H7 (cell line): ENCODE data around the gene TBC1D26. TPM values are rescaled to one million over a fixed set of nuclear protein-coding genes. Genes with fewer than 3 reads are reported as not detected.
"Not testable (repeated sequence)": the region's sequence is repeated elsewhere in the genome, so short reads cannot be mapped to it uniquely, and the experiment has no call there.

ENCODE experiments used
- DNase-seq: peaks from one replicate; pipeline ENCODE4 v3.0.0; 2012
- H3K27me3 ChIP-seq: 2 replicates; pipeline ENCODE4 v1.6.0; 2011; ENCODE audit warnings: mild to moderate bottlenecking, low read length; ENCODE audit not compliant: control insufficient read depth, insufficient read depth
- H3K36me3 ChIP-seq: replicated peaks from 2 replicates; pipeline ENCODE4 v1.5.1; 2011; ENCODE audit warnings: low read length; ENCODE audit not compliant: control insufficient read depth, insufficient read depth
- H3K4me3 ChIP-seq: 2 replicates; pipeline ENCODE4 v1.5.1; 2011; ENCODE audit warnings: low read depth, mild to moderate bottlenecking, control low read depth, low read length, moderate library complexity; ENCODE audit not compliant: insufficient read depth
- total RNA-seq: library from RNA; depleted of rRNA; stranded (reverse); fragments of >200 nt; shearing (Covaris generic); gene quantifications from 2 replicates; pipeline ENCODE4 v1.2.3, GENCODE V29; 2014; rRNA removed

The TBC1D26 gene
- total RNA-seq, result 3.8 and 7.7 TPM in 2 replicates

DNA sequence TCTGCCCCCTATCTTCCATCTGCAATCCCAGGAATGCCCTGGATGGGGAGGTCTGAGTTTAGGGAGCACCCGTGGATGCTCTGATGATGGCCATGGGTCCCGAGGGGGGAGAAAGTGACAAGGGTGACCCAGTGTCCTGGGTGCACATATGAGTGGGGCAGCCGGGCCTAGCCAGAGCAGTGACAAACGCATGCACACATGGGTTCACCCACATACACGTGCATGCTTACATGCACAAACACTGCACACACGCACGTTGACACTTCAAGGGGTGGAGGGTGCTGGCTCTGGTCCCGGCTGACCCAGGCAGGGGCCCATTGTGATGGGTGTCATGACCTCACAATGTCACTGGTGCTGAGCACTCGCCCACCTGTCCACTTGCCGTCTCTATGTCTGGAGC lies at the start of gene TBC1D26:
TSS of gene TBC1D26 (plus strand) at position 384 of the 400 bp plus-strand sequence. CDS start 3,066 bp downstream, outside the sequence.
- not testable (repeated sequence) for H3K4me3 ChIP-seq, H3K36me3 ChIP-seq, H3K27me3 ChIP-seq, DNase-seq

DNA sequence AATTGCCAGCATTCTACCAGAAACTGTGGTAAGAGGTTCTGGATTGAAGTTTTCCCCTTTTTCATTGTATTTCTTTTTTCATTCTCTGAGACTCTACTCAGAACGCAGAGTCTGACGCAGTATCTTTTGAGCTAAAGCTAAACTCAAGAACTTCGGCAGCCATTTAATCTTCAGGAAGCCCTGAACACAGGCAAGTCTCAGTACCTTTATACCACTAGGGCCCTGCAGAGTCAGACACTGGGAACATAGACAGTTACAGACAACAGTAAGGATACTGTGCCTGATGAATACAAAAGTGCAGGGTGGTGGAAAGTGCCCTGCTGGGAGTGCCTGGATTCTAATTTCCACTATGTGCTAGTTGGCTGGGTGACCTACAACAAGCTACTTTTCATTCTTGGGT lies 48.9 kb upstream of the TBC1D26 start:
- H3K4me3 ChIP-seq, DNase-seq, H3K27me3 ChIP-seq, H3K36me3 ChIP-seq: not testable (repeated sequence)

DNA sequence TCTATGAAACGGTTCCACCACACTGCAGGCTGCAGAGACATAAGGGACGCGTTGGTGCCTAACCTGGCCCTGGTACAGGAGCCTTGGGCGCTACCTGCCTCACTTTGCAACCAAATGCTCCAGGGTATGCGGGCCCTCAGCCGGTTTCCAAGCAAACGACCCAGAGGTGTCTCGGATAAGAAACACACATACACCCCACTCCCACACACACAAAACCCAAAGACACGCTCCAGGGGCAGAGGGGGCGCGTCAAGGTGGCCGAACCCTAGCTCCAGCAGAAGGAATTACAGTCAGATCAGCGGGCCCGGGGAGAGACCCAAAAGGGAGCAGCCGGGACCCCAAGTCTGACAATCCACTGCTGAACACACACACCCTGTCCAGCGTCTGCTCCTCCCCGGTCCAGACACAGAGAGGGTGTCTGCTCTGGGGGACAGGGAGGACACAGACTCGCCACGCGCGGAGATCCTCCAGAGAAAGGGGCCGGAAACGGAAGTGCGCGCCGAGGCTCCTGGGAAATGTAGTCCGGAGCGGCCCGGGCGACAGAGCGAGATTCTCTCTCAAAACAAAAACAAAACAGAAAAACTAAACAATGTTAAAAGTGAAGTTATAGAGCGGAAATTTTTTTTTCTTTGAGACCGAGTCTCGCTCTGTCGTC lies 48.1 kb upstream of the TBC1D26 start, which contains the start of gene TRIM16:
TSS of gene TRIM16 (minus strand) at position 488 of the 655 bp plus-strand sequence. CDS start 32,702 bp downstream, outside the sequence.
- H3K36me3 ChIP-seq, H3K27me3 ChIP-seq: not testable (repeated sequence)
- DNase-seq, result peak; percentile 47
- H3K4me3 ChIP-seq, result peak within 1 kb of the TSS; percentile 57

DNA sequence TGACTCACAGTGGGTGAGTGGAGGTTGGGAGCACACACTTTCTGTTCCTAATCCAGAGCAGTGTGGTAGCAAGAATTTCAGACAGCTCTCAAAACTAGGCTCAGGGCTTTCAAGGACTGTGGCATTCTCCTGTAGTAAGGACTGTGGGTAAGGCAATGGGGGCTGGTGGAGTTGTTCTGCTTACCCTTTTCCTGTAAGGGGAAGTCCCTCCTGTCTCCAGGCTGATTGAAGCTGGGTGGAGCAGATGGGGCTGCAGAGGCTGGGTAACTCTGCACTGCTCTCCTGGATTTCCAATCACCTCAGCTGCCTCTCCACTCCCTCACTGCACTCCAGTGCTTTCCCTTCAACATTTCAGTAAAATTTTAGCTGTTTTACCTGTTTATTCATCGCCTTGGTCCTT lies 44.6 kb upstream of the TBC1D26 start:
- not testable (repeated sequence) for H3K36me3 ChIP-seq, H3K27me3 ChIP-seq, H3K4me3 ChIP-seq, DNase-seq

DNA sequence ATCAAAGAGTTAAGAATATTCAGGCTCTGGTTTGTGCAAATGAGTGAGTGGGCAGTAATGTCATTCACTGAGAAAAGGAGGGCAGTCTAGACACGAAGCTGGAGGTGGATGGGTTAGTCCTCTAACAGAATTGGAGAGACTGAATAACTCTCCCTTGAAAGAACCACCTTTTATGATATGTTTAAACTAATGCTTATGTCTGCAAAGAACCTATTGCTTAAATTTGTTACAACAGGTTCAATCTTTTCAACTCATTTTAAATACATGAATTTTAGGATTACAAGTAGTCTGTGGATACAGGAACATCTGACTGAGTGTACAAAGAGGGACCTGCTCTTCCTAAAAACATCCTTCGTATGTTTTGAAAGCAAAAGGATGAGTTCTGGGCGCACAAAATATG lies 33.1 kb upstream of the TBC1D26 start:
- peak overlapping the region; percentile 24 for H3K4me3 ChIP-seq
- H3K36me3 ChIP-seq, DNase-seq, H3K27me3 ChIP-seq: not testable (repeated sequence)

DNA sequence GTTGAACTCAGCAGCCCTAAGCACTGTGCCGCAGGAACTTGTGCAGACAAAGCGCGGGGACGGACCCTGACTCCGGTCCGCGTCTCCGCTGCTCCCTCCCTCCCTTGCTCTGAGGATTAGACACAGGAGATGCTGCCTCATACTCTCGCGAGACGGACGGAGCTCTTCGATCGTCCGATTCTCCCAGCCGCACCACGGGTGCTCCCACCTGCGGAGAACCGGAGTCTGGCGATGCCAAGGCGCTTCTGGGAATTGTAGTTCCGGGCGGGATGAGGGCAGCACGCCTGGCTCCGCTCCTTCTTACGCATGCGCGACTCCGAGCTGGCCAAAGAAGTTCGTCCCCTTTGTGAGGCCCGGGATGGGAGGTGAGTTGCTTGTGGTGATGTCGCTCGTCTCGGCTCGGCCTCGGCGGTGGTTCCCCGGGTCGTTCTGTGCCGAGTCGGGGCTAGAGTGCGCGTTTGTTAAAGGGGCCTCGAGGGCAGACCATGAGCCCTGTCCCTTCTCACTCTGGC lies 32.6 kb upstream of the TBC1D26 start, which contains the start of gene ZNF286A:
TSS of gene ZNF286A (plus strand) at position 340 of the 512 bp plus-strand sequence. CDS start 578 bp downstream, outside the sequence.
- DNase-seq, result peak; percentile 95
- H3K27me3 ChIP-seq, H3K36me3 ChIP-seq: not testable (repeated sequence)
- H3K4me3 ChIP-seq, result peak within 1 kb of the TSS; percentile 56

DNA sequence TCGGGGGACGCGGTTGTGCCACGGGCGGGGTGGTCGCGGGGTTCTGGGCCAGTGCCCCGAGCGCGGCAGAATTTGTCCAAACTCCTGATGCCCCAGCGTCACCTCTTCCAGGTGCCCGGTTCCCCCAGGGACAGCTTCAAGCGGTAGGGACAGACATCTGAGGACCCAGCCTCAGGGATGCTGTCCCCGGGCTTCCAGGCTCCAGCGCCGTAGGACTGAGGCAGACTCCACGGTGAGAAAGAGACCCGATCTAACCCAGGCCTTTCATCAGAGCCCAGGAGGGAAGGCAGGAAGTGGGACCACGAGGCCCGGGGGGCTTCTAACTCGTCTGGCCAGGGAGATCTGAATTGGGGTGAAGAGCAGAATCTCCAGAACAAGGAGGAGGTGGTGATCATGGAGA lies 32.1 kb upstream of the TBC1D26 start:
- H3K4me3 ChIP-seq, result peak overlapping the region; percentile 56
- DNase-seq, H3K36me3 ChIP-seq, H3K27me3 ChIP-seq: not testable (repeated sequence)

DNA sequence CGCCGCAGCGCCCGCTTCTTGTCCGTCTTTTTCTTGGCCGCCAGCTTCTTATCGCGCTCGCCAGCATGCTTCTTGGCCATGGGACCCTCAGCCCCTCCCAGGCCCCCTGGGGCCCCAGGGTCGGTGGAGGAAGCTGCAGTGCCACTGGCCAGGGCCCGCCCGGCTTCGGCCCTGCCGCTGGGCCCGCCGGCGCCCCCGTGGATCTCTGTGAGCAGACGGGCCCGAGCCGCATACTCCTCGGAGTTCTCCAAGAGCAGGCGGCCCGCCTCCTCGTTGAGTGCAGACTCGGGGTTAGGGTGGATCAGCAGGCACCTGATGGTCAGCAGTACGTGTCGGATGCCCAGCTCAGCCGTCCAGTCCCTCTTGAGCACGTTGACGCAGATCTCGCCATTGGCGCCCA lies 27.8 kb upstream of the TBC1D26 start:
- DNase-seq, H3K4me3 ChIP-seq, H3K27me3 ChIP-seq: not testable (repeated sequence)
- peaks cover 21% of the 10 kb centered on the region for H3K36me3 ChIP-seq

DNA sequence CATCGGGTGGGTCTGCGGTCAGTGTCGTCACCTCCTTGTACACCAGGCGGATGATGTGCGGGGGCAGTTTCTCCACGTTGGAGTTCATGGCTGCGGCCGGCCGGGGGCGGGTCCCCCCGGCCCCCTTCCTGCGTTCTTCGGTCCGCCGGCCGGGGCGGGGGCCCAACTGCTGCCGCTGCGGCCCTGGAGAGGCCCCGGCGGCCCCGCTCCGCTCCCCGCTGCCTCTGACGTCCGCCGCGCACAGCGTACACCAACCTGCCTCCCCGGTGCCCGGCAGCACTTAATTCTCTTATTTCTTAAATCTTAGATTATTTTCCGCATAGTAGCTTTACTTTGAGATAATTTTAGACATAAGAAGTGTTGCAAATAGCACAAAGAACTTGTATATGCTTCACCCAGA lies 27.3 kb upstream of the TBC1D26 start:
- peaks cover 21% of the 10 kb centered on the region for H3K36me3 ChIP-seq
- H3K27me3 ChIP-seq, H3K4me3 ChIP-seq: not testable (repeated sequence)
- DNase-seq, result peak; percentile 15

DNA sequence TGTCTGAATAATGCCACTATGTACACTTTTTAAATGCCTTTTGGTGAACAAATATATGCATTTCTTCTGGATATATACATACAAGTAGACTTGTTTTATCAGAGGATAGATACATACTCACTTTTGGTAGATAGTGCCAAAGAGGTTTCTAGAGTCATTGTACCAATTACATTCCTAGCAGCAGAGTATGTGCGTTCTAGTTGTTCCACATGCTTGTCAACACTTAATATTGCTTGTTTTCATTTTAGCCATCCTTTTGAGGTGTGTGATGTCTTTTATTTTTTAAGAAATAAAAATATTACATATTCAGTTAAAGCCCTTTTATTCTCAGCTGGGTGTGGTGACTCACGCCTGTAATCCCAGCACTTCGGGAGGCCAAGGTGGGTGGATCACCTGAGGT lies 23.2 kb upstream of the TBC1D26 start:
- DNase-seq, H3K27me3 ChIP-seq, H3K4me3 ChIP-seq: not testable (repeated sequence)
- peaks cover 19% of the 10 kb centered on the region for H3K36me3 ChIP-seq

DNA sequence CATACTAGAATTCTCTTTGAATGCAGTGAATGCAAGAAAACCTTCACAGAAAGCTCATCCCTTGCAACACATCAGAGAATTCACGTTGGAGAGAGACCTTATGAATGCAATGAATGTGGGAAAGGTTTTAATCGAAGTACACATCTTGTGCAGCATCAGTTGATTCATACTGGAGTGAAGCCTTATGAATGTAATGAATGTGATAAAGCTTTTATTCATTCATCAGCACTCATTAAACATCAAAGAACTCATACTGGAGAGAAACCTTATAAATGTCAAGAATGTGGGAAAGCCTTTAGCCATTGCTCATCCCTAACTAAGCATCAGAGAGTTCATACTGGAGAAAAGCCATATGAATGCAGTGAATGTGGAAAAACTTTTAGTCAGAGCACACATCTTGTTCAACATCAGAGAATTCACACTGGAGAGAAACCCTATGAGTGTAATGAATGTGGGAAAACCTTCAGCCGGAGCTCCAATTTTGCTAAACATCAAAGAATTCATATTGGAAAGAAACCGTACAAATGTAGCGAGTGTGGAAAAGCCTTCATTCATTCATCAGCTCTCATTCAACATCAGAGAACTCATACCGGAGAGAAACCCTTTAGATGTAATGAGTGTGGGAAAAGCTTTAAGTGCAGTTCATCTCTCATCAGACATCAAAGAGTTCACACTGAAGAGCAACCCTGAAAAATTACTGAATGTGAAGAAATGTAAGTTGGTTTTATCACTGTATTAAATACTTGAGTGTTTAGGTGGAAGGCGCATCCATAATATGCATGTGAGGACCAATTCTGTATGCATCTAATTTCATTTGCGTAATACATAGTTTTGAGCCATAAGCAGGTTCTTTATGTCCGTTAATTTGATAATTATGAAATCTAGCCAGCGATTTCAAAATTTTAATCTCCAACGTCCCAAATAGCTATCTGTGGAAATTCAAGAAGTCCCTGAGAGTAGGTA lies 15.2 kb upstream of the TBC1D26 start:
- H3K36me3 ChIP-seq, result not testable (repeated sequence)

DNA sequence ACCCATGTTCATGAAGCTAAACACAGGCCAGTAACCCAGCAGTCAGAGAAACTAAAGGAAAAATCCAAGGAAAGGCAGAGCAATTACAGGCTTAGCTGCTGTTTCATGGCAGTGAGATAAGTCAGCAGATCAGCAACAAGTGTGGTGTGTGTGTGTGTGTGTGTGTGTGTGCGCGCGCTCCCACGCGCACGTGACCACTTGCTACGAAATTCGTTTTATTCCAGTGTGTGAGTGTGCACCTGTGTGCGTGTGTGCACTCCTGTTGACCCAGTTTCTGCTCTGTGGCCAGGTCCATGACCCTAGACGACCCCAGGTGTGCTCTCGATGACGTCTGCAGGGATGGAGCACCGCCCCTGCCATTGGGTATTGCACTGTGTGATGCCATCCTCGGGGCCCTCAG lies 1.5 kb upstream of the TBC1D26 start:
- not testable (repeated sequence) for H3K4me3 ChIP-seq, H3K27me3 ChIP-seq, DNase-seq, H3K36me3 ChIP-seq

More for the DNA sequence above, 15.2 kb upstream of the TBC1D26 start:
- H3K4me3 ChIP-seq, H3K27me3 ChIP-seq, DNase-seq: not testable (repeated sequence)

DNA sequence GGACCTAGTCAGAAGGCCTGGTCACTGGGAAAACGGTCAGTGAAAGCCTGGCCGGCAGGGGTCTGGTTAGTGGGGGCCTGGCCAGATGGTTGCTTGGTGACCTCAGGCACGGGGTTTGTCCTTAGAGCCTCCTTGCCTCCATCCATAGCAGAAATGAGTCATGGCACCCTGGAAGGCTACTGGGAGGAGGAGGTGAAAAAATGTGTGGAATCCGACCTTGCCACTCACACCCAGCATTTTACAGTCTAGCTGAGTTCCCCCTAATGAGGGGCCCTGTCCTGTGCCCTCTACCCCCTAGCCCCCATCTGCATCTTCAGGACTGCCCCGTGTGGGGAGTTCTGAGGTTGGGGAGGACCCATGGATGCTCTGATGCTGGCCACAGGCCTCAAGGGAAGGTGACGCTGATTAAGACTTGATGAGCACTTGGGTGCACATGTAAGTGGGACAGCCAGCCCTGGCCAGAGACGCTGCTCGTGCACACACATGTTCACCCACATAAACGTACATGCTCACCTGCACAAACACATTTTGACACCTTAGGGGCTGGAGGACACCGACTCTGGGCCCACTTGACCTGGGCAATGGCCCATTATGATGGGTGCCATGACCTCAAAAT lies 1.2 kb downstream of the TBC1D26 start:
- DNase-seq, H3K4me3 ChIP-seq, H3K27me3 ChIP-seq, H3K36me3 ChIP-seq: not testable (repeated sequence)

DNA sequence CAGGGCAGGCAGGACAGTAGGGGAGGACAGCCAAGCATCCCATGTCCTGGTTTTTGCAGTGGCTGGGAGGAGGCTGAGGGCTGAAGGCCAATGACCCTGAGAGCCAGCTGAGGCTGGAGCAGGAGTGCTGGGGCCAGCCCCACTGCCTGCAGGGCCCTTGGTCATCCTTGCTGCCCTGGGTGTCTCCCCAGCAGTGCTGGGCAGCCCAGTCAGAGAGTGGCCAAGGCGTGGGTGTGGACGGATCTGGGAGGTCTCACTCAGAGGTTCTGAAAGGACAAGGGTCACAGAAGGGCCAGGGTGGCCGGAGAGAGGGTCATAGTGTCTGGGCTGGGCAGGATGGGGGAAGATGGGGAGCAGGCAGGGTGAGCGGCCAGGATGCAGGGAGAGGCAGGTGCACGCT lies 4.5 kb downstream of the TBC1D26 start:
- H3K27me3 ChIP-seq, H3K36me3 ChIP-seq, DNase-seq, H3K4me3 ChIP-seq: not testable (repeated sequence)
